H1 (cell line): Measurements from ENCODE around the gene NAA40. TPM values are rescaled to one million over a fixed set of nuclear protein-coding genes. Genes with fewer than 3 reads are reported as not detected.

Experiments
- CTCF ChIA-PET: fragments of 300-600 bp; sonication (Branson Sonifier 250); formaldehyde crosslinking; loops from one replicate; lab custom pipeline; 2021; ENCODE audit not compliant: partially characterized antibody; lab: Charles Lee
- POLR2A ChIA-PET: fragments of 300-600 bp; sonication (Branson Sonifier 250); formaldehyde crosslinking; loops from one replicate; lab custom pipeline; 2021; ENCODE audit warnings: inconsistent platforms; ENCODE audit not compliant: partially characterized antibody; lab: Charles Lee
- DNase-seq, 2 experiments: peaks; one replicate each; pipeline versions ENCODE4 v3.0.0 to v3.0.0-alpha.2; 2010 to 2022; ENCODE audit warnings: low spot score in 2 of 2, low read depth in 1 of 2, mixed read lengths in 1 of 2
- FAIRE-seq: peaks from 2 replicates; lab custom pipeline; 2011; peaks lifted over from hg19 to GRCh38; lab: Jason Lieb, UNC
- H2AFZ ChIP-seq: 2 replicates; pipeline ENCODE4 v1.8.1; 2012; ENCODE audit warnings: low read length, inconsistent platforms
- H2AK5ac ChIP-seq: 2 replicates; pipeline ENCODE4 v1.6.1; 2013; ENCODE audit warnings: low read depth, low read length
- H2BK120ac ChIP-seq: replicated peaks from 2 replicates; pipeline ENCODE3; 2013; ENCODE audit warnings: low read depth, low read length, inconsistent platforms
- H2BK12ac ChIP-seq: 2 replicates; pipeline ENCODE4 v1.6.1; 2013; ENCODE audit warnings: low read depth, low read length
- H2BK15ac ChIP-seq: 2 replicates; pipeline ENCODE4 v1.6.1; 2013; ENCODE audit warnings: low read length
- H2BK20ac ChIP-seq: 2 replicates; pipeline ENCODE4 v1.6.1; 2013; ENCODE audit warnings: low read length
- H2BK5ac ChIP-seq: 2 replicates; pipeline ENCODE4 v1.6.1; 2013; ENCODE audit warnings: low read depth, low read length
- H3K14ac ChIP-seq: 2 replicates; pipeline ENCODE4 v1.6.1; 2013; ENCODE audit warnings: inconsistent platforms; ENCODE audit not compliant: insufficient read length
- H3K18ac ChIP-seq: 2 replicates; pipeline ENCODE4 v1.6.1; 2013; ENCODE audit warnings: low read length; ENCODE audit errors: extremely low read depth
- H3K23ac ChIP-seq: 2 replicates; pipeline ENCODE4 v1.6.1; 2013; ENCODE audit warnings: inconsistent platforms; ENCODE audit not compliant: insufficient read length
- H3K23me2 ChIP-seq: 2 replicates; pipeline ENCODE4 v1.6.1; 2013; ENCODE audit warnings: low read depth, low read length
- H3K27ac ChIP-seq: 2 replicates; pipeline ENCODE4 v1.6.1; 2011; ENCODE audit warnings: low read depth, low read length, inconsistent platforms
- H3K27me3 ChIP-seq, 4 experiments: replicated peaks in 1 of 4; 1 replicate in 1 of 4; 2 replicates in 3 of 4; pipeline versions ENCODE4 v1.6.1 to v1.8.1; 2011 to 2013; ENCODE audit warnings: low read length in 3 of 4, mild to moderate bottlenecking in 3 of 4, inconsistent platforms in 2 of 4, mixed read lengths in 2 of 4, moderate library complexity in 1 of 4; ENCODE audit not compliant: control insufficient read depth in 3 of 4, insufficient read depth in 3 of 4; ENCODE audit errors: extremely low read depth in 1 of 4
- H3K36me3 ChIP-seq, 4 experiments: 2 replicates each; pipeline versions ENCODE4 v1.6.1 to v1.8.1; 2011 to 2013; ENCODE audit warnings: mild to moderate bottlenecking in 4 of 4, low read length in 3 of 4, moderate library complexity in 2 of 4, control low read depth in 1 of 4, inconsistent platforms in 1 of 4; ENCODE audit not compliant: insufficient read depth in 4 of 4, control insufficient read depth in 2 of 4
- H3K4ac ChIP-seq: replicated peaks from 2 replicates; pipeline ENCODE3; 2013; ENCODE audit warnings: low read length, low read depth, mixed read lengths, inconsistent platforms; ENCODE audit not compliant: insufficient read length
- H3K4me1 ChIP-seq, 4 experiments: replicated peaks in 1 of 4; 1 replicate in 1 of 4; 2 replicates in 3 of 4; pipeline versions ENCODE4 v1.6.1 to v1.8.1; 2011 to 2013; ENCODE audit warnings: low read length in 3 of 4, inconsistent platforms in 2 of 4, mixed read lengths in 1 of 4; ENCODE audit not compliant: insufficient read depth in 4 of 4, control insufficient read depth in 3 of 4
- H3K4me2 ChIP-seq, 2 experiments: 2 replicates each; pipeline versions ENCODE4 v1.6.1 to v1.8.1; 2011 to 2013; ENCODE audit warnings: low read depth in 2 of 2, low read length in 2 of 2, control low read depth in 1 of 2, inconsistent platforms in 1 of 2, mild to moderate bottlenecking in 1 of 2; ENCODE audit not compliant: insufficient read depth in 1 of 2
- H3K4me3 ChIP-seq, 4 experiments: fragments of 200-600, 300-600 bp in 1 of 4; sonication (generic), shearing (Covaris generic), sonication (Bioruptor Twin) in 1 of 4; 2 replicates each; pipeline versions ENCODE4 v1.5.1 to v1.8.1; 2011 to 2016; ENCODE audit warnings: low read length in 4 of 4, low read depth in 3 of 4, control low read depth in 2 of 4, inconsistent platforms in 2 of 4, mild to moderate bottlenecking in 2 of 4, mixed read lengths in 1 of 4, moderate library complexity in 1 of 4; ENCODE audit not compliant: insufficient read depth in 2 of 4; ENCODE audit errors: extremely low read depth in 1 of 4
- H3K56ac ChIP-seq: replicated peaks from 2 replicates; pipeline ENCODE3; 2013; ENCODE audit warnings: low read depth, mild to moderate bottlenecking, mixed read lengths, low read length, inconsistent platforms; ENCODE audit not compliant: insufficient read length
- H3K79me1 ChIP-seq: 2 replicates; pipeline ENCODE4 v1.6.1; 2013; ENCODE audit warnings: low read depth, low read length, control low read depth
- H3K79me2 ChIP-seq, 2 experiments: 2 replicates each; pipeline versions ENCODE4 v1.6.1 to v1.8.1; 2012 to 2013; ENCODE audit warnings: low read length in 2 of 2, mild to moderate bottlenecking in 2 of 2, inconsistent platforms in 1 of 2; ENCODE audit not compliant: insufficient read depth in 2 of 2, control insufficient read depth in 1 of 2
- H3K9ac ChIP-seq, 4 experiments: replicated peaks in 1 of 4; 1 replicate in 1 of 4; 2 replicates in 3 of 4; pipeline versions ENCODE4 v1.6.1 to v1.8.1; 2011 to 2013; ENCODE audit warnings: low read depth in 3 of 4, low read length in 3 of 4, control low read depth in 2 of 4, mild to moderate bottlenecking in 2 of 4, moderate library complexity in 2 of 4, inconsistent platforms in 1 of 4; ENCODE audit errors: extremely low read depth in 1 of 4
- H3K9me3 ChIP-seq, 2 experiments: 2 replicates each; pipeline versions ENCODE4 v1.6.1 to v1.8.1; 2012 to 2013; ENCODE audit warnings: mild to moderate bottlenecking in 2 of 2, moderate library complexity in 2 of 2, control low read depth in 1 of 2, inconsistent platforms in 1 of 2, low read depth in 1 of 2, low read length in 1 of 2, mixed read lengths in 1 of 2; ENCODE audit not compliant: insufficient read depth in 2 of 2
- H4K20me1 ChIP-seq, 2 experiments: replicated peaks in 1 of 2; 2 replicates each; pipeline versions ENCODE3 to v1.8.1; 2011 to 2013; ENCODE audit warnings: inconsistent platforms in 2 of 2, low read length in 2 of 2, mild to moderate bottlenecking in 1 of 2; ENCODE audit not compliant: insufficient read depth in 2 of 2, control insufficient read depth in 1 of 2
- H4K5ac ChIP-seq: 2 replicates; pipeline ENCODE4 v1.6.1; 2013; ENCODE audit warnings: low read length, low read depth, mixed read lengths, inconsistent platforms; ENCODE audit not compliant: insufficient read length
- H4K8ac ChIP-seq: 2 replicates; pipeline ENCODE4 v1.8.0; 2013; ENCODE audit warnings: mild to moderate bottlenecking, moderate library complexity, low read length, inconsistent platforms; ENCODE audit not compliant: insufficient read depth; ENCODE audit errors: extremely low read depth
- H4K91ac ChIP-seq: replicated peaks from 2 replicates; pipeline ENCODE3; 2013; ENCODE audit warnings: low read length, mixed read lengths, inconsistent platforms; ENCODE audit not compliant: insufficient read length
- ATF3 ChIP-seq: IDR thresholded peaks from 2 replicates; pipeline ENCODE4 v1.6.1; 2011; ENCODE audit warnings: low read depth, mild to moderate bottlenecking, low read length; ENCODE audit not compliant: insufficient read depth
- BRCA1 ChIP-seq: IDR thresholded peaks from 2 replicates; pipeline ENCODE4 v1.6.1; 2012; ENCODE audit warnings: low read depth, low read length, improper control_type of control experiment
- EGR1 ChIP-seq: IDR thresholded peaks from 2 replicates; pipeline ENCODE4 v1.6.1; 2011; ENCODE audit warnings: low read depth, low read length, borderline replicate concordance
- GABPA ChIP-seq: IDR thresholded peaks from 2 replicates; pipeline ENCODE4 v1.6.1; 2011; ENCODE audit warnings: mild to moderate bottlenecking, low read length, moderate library complexity, borderline replicate concordance; ENCODE audit not compliant: insufficient read depth
- HDAC6 ChIP-seq: IDR thresholded peaks from one replicate; pipeline ENCODE4 v1.7.1; 2012; ENCODE audit warnings: low read depth, mild to moderate bottlenecking, inconsistent platforms, low read length, moderate library complexity
- JUN ChIP-seq: IDR thresholded peaks from 2 replicates; pipeline ENCODE4 v1.6.1; 2011; ENCODE audit warnings: low read depth, mild to moderate bottlenecking, improper control_type of control experiment, low read length
- KDM1A ChIP-seq: fragments of 200-600, 300-600 bp; sonication (generic); IDR thresholded peaks from 2 replicates; pipeline ENCODE4 v1.7.1; 2016; ENCODE audit warnings: mild to moderate bottlenecking, low read length, borderline replicate concordance
- MAFK ChIP-seq: IDR thresholded peaks from 2 replicates; pipeline ENCODE4 v1.6.1; 2012; ENCODE audit warnings: low read depth, mild to moderate bottlenecking, improper control_type of control experiment, low read length
- POLR2A ChIP-seq, 2 experiments: IDR thresholded peaks; 1 replicate in 1 of 2; 2 replicates in 1 of 2; pipeline ENCODE4 v1.6.1; 2011; ENCODE audit warnings: low read depth in 2 of 2, low read length in 2 of 2, mild to moderate bottlenecking in 2 of 2; ENCODE audit errors: control extremely low read depth in 1 of 2
- POLR2AphosphoS5 ChIP-seq: IDR thresholded peaks from 2 replicates; pipeline ENCODE4 v1.6.1; 2011; ENCODE audit warnings: low read depth, low read length
- RXRA ChIP-seq: IDR thresholded peaks from 2 replicates; pipeline ENCODE4 v1.6.1; 2011; ENCODE audit warnings: low read depth, mild to moderate bottlenecking, low read length, moderate library complexity; ENCODE audit not compliant: insufficient read depth
- SAP30 ChIP-seq: fragments of 300-600 bp; sonication (generic); IDR thresholded peaks from 2 replicates; pipeline ENCODE4 v1.7.1; 2012; ENCODE audit warnings: low read length, moderate library complexity, mild to moderate bottlenecking, inconsistent platforms; ENCODE audit not compliant: insufficient read depth, insufficient replicate concordance
- SP2 ChIP-seq: IDR thresholded peaks from 2 replicates; pipeline ENCODE4 v1.6.1; 2012; ENCODE audit warnings: mild to moderate bottlenecking, low read length, inconsistent platforms
- TAF1 ChIP-seq: IDR thresholded peaks from 2 replicates; pipeline ENCODE4 v1.6.1; 2011; ENCODE audit warnings: mild to moderate bottlenecking, low read depth, low read length
- WGBS, 2 experiments: shearing (Covaris generic) in 1 of 2; methylation state at CpG; one replicate each; pipeline versions ENCODE4 v1.1.6 to v1.1.7; 2013 to 2015; ENCODE audit warnings: low lambda C conversion rate in 2 of 2, mixed read lengths in 2 of 2, inconsistent platforms in 1 of 2, low coverage in 1 of 2, missing lambda C conversion rate in 1 of 2; ENCODE audit not compliant: insufficient replicate concordance in 2 of 2, insufficient coverage in 1 of 2, insufficient read length in 1 of 2; ENCODE audit errors: extremely low coverage in 1 of 2, missing lambda C conversion rate in 1 of 2; 5-methylcytosine and 5-hydroxymethylcytosine counted together
- polyA plus RNA-seq, 7 experiments: library from polyadenylated mRNA; depleted of rRNA in 3 of 7; stranded (reverse) in 5 of 7; unstranded in 2 of 7; fragments of >200 nt in 5 of 7; fragments of 200-250 nt in 2 of 7; gene quantifications; 1 replicate in 5 of 7; 2 replicates in 1 of 7; 4 replicates in 1 of 7; pipeline versions ENCODE4 v1.2.1 to v1.2.3, GENCODE V29; 2011 to 2013; ENCODE audit warnings: missing spikeins in 2 of 7, mixed read lengths in 2 of 7
- total RNA-seq: library from RNA; stranded (reverse); fragmentation: NEBNext Ultra II Directional; extraction: Animal tissue kit (Norgen Biotek cat#: 25700); gene quantifications from 2 replicates; pipeline ENCODE4 v1.2.1, GENCODE V29; 2021

The NAA40 gene
- total and polyA plus RNA-seq, 2 of the 8 experiments (the other 6 are each of a cell fraction or from before 2014, with no cell fraction given): 20.0 to 31.1 TPM

- Histone ChIP-seq H2BK15ac (no peak overlapping the region), H2AFZ (no peak overlapping the region), H4K20me1 (peaks cover 8 to 15% of the 10 kb centered on the region in 2 experiments), H4K8ac (no peak overlapping the region), H4K5ac (no peak overlapping the region), H2BK5ac (no peak overlapping the region), H3K4me2 (no peak overlapping the region), H3K27me3 (no peaks in the 10 kb centered on the region), H2AK5ac (no peak overlapping the region; the same call in 1 of the 2 replicates), H3K14ac (no peak overlapping the region), H2BK20ac (no peak overlapping the region), H3K9ac (no peak overlapping the region; a peak in 1 of 7 replicates), H3K79me1 (peaks cover 3% of the 10 kb centered on the region; the same call in 1 of the 2 replicates), H3K23ac (no peak overlapping the region), H3K18ac (no peak overlapping the region), H3K9me3 (no peaks in the 10 kb centered on the region), H3K56ac (no peak overlapping the region), H2BK12ac (no peak overlapping the region), H4K91ac (no peak overlapping the region), H3K23me2 (peaks cover 12% of the 10 kb centered on the region), H3K27ac (no peak overlapping the region), H3K4me3 (no peak overlapping the region), H3K36me3 (peaks cover 6 to 11% (median 7%) of the 10 kb centered on the region in 4 experiments; a peak in 6 of 8 replicates), H3K79me2 (peaks cover 4 to 52% of the 10 kb centered on the region in 2 experiments), H3K4me1 (no peaks in the 10 kb centered on the region; a peak in 2 of 7 replicates), H2BK120ac (no peak overlapping the region), H3K4ac (no peak overlapping the region)
- DNase-seq: no peak
- FAIRE-seq: no peak
- ChIA-PET POLR2A (interaction anchor here (0.6 to 2.5 kb wide), 4 partner anchors 22 to 173 kb away, joined by 3 to 9 read pairs (median 4); partner anchors contain the start of gene ZFTA), CTCF (interaction anchor here (0.5 to 1.3 kb wide), 4 partner anchors 11 to 105 kb away, joined by 3 to 6 read pairs (median 3); no protein-coding TSS in a partner anchor)
- 90% methylated on average over 4 of the region's 4 CpGs; no CpG with 5 or more reads in 1 of the 2 experiments for WGBS, 2 experiments
- TF ChIP-seq MAFK: no peak
- TF ChIP-seq POLR2A (IDR thresholded peaks at IDR 0.05; ENCODE audit: control extremely low read depth in 1 of 2, low read depth in 2 of 2, low read length in 2 of 2): no peak
- TF ChIP-seq GABPA: no peak
- TF ChIP-seq ATF3: no peak
- TF ChIP-seq TAF1: no peak
- no peak for TF ChIP-seq JUN
- no peak for TF ChIP-seq RXRA
- no peak for TF ChIP-seq BRCA1
- no peak for TF ChIP-seq SP2
- no peak for TF ChIP-seq HDAC6
- TF ChIP-seq POLR2AphosphoS5: no peak
- TF ChIP-seq EGR1: no peak
- TF ChIP-seq SAP30: no peak
- no peak for TF ChIP-seq KDM1A
Measured at GRCh38 chr11:63941901-63942300, 3.1 kb downstream of the NAA40 start.
